ENCODE measurements around the gene CARD10.

CARD10 gene

DNA sequence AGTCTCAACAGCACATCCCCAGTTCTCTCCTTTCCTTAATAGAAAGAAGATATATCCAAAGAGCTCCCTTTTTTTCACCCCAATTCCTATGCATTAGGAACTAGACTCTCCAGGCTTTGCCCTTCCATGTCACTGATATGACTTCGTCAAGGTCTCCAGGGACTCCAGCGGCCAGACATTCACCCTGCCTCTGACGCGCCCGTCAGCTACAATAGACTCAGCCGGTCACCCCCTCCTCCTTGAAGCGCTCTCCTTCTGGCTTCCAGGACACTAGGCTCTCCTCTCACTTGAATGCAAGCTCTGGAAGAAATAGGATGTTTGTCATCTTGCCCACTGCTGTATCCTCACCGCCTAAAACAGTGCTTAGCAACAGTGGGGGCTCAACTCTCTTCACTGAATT is 77.1 kb downstream of the CARD10 start:
- DNase-seq (ENCODE audit: low read depth in 1 of 2, low spot score in 1 of 2), result no peak

DNA sequence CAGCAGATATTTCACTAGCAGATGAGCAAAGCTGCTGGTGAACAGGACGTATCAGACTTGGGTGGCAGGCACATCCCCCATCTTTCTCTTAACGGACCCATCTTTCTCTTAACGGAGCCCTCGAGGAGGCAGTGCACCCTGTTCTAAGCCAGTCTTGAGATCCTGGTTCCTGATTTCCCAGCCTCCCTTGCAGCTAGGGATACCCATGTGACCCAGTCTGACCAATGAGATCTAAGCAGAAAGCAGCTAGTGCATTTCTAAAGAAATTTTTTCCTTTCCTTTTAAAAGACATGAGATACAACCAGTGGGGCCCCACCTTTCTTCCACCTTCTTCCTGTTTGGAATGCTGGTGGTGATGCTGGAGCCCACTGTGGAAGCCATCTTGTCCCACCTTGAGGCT is 78.3 kb downstream of the CARD10 start:
- no peak for DNase-seq (ENCODE audit: low read depth in 1 of 2, low spot score in 1 of 2)

Data from activated T-helper 1 cell treated with anti-CD3 and anti-CD28 coated beads, Interleukin-2, amount 50 U/mL, for 16 hours (primary cell).